ENCODE measurements around the gene POLR1A. TPM values are rescaled to one million over a fixed set of nuclear protein-coding genes. Genes with fewer than 3 reads are reported as not detected.
A peak's percentile ranks its signal among the peaks of the same experiment; 100 is the strongest.

The POLR1A gene
- 54.6 and 62.7 TPM in 2 replicates for total RNA-seq (2021)
- long read RNA-seq, full-length matches to known transcripts = 4 of 80 reads
- long read RNA-seq, partial matches to known transcripts = 58 of 80 reads
- long read RNA-seq, other reads (novel, unspliced or antisense) = 18 of 80 reads

DNA sequence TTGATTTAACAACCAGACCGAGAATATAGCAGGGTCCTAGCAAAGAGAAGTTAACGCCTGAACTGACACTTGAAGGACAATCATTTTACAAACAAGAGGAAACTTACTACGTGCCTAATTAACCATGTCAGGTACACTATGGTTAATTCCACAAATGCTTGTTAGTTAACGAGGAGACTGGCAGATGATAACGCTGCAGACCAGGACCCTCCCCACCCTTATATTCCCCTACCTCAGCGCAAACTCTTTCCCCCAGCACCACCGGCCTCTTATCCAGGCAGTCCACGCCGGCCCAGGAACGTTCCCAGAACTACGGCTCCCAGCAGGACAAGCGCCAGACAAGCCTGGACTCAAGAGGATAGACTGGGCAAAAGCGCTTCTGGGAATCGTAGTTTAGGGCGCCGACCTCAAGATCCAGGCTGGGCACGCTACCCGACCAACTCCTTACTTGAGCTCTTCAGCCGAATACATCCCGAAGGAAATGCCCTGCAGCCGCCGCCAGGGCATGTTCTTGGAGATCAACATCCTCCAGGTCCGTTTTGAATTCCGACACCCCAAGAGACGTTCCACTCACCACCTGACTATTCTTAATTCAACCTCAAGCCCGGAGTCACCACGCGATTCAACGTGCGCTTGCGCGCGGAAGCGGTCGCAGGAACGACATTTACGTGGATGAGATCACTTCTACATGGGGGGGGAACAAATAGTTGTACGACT lies at the start of gene POLR1A:
POLR1A (minus strand) TSS at position 635 of the 717 bp plus-strand sequence; CDS start at position 525, 110 bp downstream.
- Mint-ChIP-seq H3K27ac (peak within 1 kb of the TSS; percentile 99 to 100 (median 100)), H3K4me1 (peaks cover 22 to 23% of the 10 kb centered on the region in 2 experiments)

More for the DNA sequence above, at the start of gene POLR1A:
- Mint-ChIP-seq H3K4me3 (peak within 1 kb of the TSS; percentile 91 to 95), H3K36me3 (ENCODE audit: insufficient read depth in 1 of 3, low read depth in 3 of 3) (peaks cover 20 to 66% (median 58%) of the 10 kb centered on the region in 3 experiments; a peak in 6 of 7 replicates), H3K9me3 (no peaks in the 10 kb centered on the region), H3K27me3 (ENCODE audit: low read depth) (no peaks in the 10 kb centered on the region)
- Histone ChIP-seq H3K27me3 (ENCODE audit: insufficient read depth, low read length) (no peaks in the 10 kb centered on the region), H2BK5ac (ENCODE audit: insufficient read length, low read length) (no peak within 1 kb of the TSS), H3K56ac (ENCODE audit: insufficient read length, low read depth, low read length) (no peak within 1 kb of the TSS), H2BK12ac (ENCODE audit: insufficient read length, low read depth, low read length) (no peak within 1 kb of the TSS), H3K27ac (ENCODE audit: insufficient read length, low read depth, low read length) (peak within 1 kb of the TSS; percentile 6), H2AK5ac (ENCODE audit: insufficient read length, low read length) (no peak within 1 kb of the TSS), H3K9ac (ENCODE audit: extremely low read depth, insufficient read length, low read length) (peak within 1 kb of the TSS; percentile 94), H3K18ac (ENCODE audit: insufficient read length, low read depth, low read length) (peak within 1 kb of the TSS; percentile 46), H2BK15ac (ENCODE audit: low read depth, low read length) (no peak within 1 kb of the TSS), H3K4me1 (ENCODE audit: insufficient read depth, low read length) (no peaks in the 10 kb centered on the region), H4K91ac (ENCODE audit: insufficient read length, low read depth, low read length) (no peak within 1 kb of the TSS), H4K20me1 (ENCODE audit: control insufficient read depth, insufficient read depth, insufficient read length) (no peaks in the 10 kb centered on the region), H3K79me1 (ENCODE audit: insufficient read depth, low read depth, low read length, poor library complexity, severe bottlenecking) (peaks cover 7% of the 10 kb centered on the region), H2AFZ (ENCODE audit: low read length) (no peak within 1 kb of the TSS), H3K9me3 (ENCODE audit: control insufficient read depth, low read depth, low read length) (no peaks in the 10 kb centered on the region), H3K79me2 (ENCODE audit: insufficient read depth, low read length) (peaks cover 46% of the 10 kb centered on the region; the same call in 1 of the 2 replicates), H3T11ph (ENCODE audit: low read length) (no peak within 1 kb of the TSS), H3K4ac (ENCODE audit: low read depth, low read length) (no peak within 1 kb of the TSS), H3K23me2 (ENCODE audit: insufficient read length, low read depth, low read length, poor library complexity, severe bottlenecking) (peaks cover 6% of the 10 kb centered on the region), H4K5ac (ENCODE audit: insufficient read length, low read depth, low read length) (peak within 1 kb of the TSS; percentile 46), H4K8ac (replicated peaks; ENCODE audit: insufficient read length, low read depth, low read length) (no peak within 1 kb of the TSS), H3K23ac (ENCODE audit: insufficient read length, low read depth, low read length) (no peak within 1 kb of the TSS), H2BK20ac (ENCODE audit: low read depth, low read length, poor library complexity, severe bottlenecking) (no peak within 1 kb of the TSS), H3K14ac (ENCODE audit: insufficient read depth, low read length) (peak within 1 kb of the TSS; percentile 86), H3K4me2 (ENCODE audit: insufficient read depth, insufficient read length, low read length) (peak within 1 kb of the TSS; percentile 92), H2BK120ac (ENCODE audit: low read depth, low read length, poor library complexity, severe bottlenecking) (no peak within 1 kb of the TSS)
- peak; percentile 93 for DNase-seq
- TF ChIP-seq, protein P1, sequence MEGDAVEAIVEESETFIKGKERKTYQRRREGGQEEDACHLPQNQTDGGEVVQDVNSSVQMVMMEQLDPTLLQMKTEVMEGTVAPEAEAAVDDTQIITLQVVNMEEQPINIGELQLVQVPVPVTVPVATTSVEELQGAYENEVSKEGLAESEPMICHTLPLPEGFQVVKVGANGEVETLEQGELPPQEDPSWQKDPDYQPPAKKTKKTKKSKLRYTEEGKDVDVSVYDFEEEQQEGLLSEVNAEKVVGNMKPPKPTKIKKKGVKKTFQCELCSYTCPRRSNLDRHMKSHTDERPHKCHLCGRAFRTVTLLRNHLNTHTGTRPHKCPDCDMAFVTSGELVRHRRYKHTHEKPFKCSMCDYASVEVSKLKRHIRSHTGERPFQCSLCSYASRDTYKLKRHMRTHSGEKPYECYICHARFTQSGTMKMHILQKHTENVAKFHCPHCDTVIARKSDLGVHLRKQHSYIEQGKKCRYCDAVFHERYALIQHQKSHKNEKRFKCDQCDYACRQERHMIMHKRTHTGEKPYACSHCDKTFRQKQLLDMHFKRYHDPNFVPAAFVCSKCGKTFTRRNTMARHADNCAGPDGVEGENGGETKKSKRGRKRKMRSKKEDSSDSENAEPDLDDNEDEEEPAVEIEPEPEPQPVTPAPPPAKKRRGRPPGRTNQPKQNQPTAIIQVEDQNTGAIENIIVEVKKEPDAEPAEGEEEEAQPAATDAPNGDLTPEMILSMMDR (conservative IDR thresholded peaks at IDR 0.05) = peak; percentile 21; the same call in 2 of the 3 replicates
- no CpG with 5 or more reads among the region's 38 CpGs for WGBS (ENCODE audit: extremely low coverage, insufficient read length, low lambda C conversion rate)
